ENCODE measurements around the gene TRPV6. TPM values are rescaled to one million over a fixed set of nuclear protein-coding genes. Genes with fewer than 3 reads are reported as not detected.

TRPV6 gene
- total RNA-seq, 1 donor from 2014 or later, result not detected

- Histone ChIP-seq H3K4me3 (no peak overlapping the region), H3K4me1 (no peaks in the 10 kb centered on the region), H3K27me3 (no peaks in the 10 kb centered on the region), H3K36me3 (no peaks in the 10 kb centered on the region), H3K9me3 (no peaks in the 10 kb centered on the region), H3K27ac (no peak overlapping the region)
- intact Hi-C loops (cut with DNase I), result no loop called here
- DNase-seq (ENCODE audit: low spot score in 2 of 2), result no peak
- TF ChIP-seq CTCF (IDR thresholded peaks at IDR 0.05), result no peak
Observed at GRCh38 chr7:142878315-142878714, 7.2 kb downstream of the TRPV6 start.

GRCh38 chr7:142876991-142877910, 8.3 kb downstream of the TRPV6 start:
- no peak overlapping the region for H3K27ac ChIP-seq
- H3K4me3 ChIP-seq, result no peak overlapping the region
- H3K9me3 ChIP-seq, result no peaks in the 10 kb centered on the region
- no peak for TF ChIP-seq CTCF (IDR thresholded peaks at IDR 0.05)
- no peak for DNase-seq (ENCODE audit: low spot score in 2 of 2)
- H3K27me3 ChIP-seq, result no peaks in the 10 kb centered on the region
- no peaks in the 10 kb centered on the region for H3K4me1 ChIP-seq
- intact Hi-C loops (cut with DNase I), result no loop called here
- no peaks in the 10 kb centered on the region for H3K36me3 ChIP-seq

- intact Hi-C loops (cut with DNase I), result no loop called here
- Histone ChIP-seq H3K9me3 (no peaks in the 10 kb centered on the region), H3K27ac (no peak overlapping the region), H3K36me3 (peaks cover 0 to 2% of the 10 kb centered on the region in 2 donors), H3K4me3 (no peak overlapping the region), H3K4me1 (no peaks in the 10 kb centered on the region), H3K27me3 (no peaks in the 10 kb centered on the region)
- no peak for DNase-seq (ENCODE audit: low spot score in 2 of 2)
- TF ChIP-seq CTCF (IDR thresholded peaks at IDR 0.05), result no peak
Observed at GRCh38 chr7:142876236-142876960, 9.1 kb downstream of the TRPV6 start.

- Histone ChIP-seq H3K9me3 (no peaks in the 10 kb centered on the region), H3K27ac (no peak overlapping the region), H3K36me3 (peaks cover 1 to 9% of the 10 kb centered on the region in 2 donors), H3K4me3 (no peak overlapping the region), H3K27me3 (no peaks in the 10 kb centered on the region), H3K4me1 (no peaks in the 10 kb centered on the region)
- intact Hi-C loops (cut with DNase I), result no loop called here
- TF ChIP-seq CTCF (IDR thresholded peaks at IDR 0.05), result no peak
- no peak for DNase-seq (ENCODE audit: low spot score in 2 of 2)
Observed at GRCh38 chr7:142875456-142875855, 10.1 kb downstream of the TRPV6 start.

- no peak for TF ChIP-seq CTCF (IDR thresholded peaks at IDR 0.05)
- Histone ChIP-seq H3K36me3 (peaks cover 3 to 15% of the 10 kb centered on the region in 2 donors), H3K27ac (no peak overlapping the region), H3K9me3 (no peaks in the 10 kb centered on the region), H3K4me3 (no peak overlapping the region), H3K27me3 (no peaks in the 10 kb centered on the region), H3K4me1 (no peaks in the 10 kb centered on the region)
- intact Hi-C loops (cut with DNase I), result no loop called here
- DNase-seq (ENCODE audit: low spot score in 2 of 2), result no peak
Observed at GRCh38 chr7:142874837-142875236, 10.7 kb downstream of the TRPV6 start.
